Fibroblast of villous mesenchyme (primary cell): ENCODE data around the gene IRAK1. TPM values are rescaled to one million over a fixed set of nuclear protein-coding genes. Genes with fewer than 3 reads are reported as not detected.

Source experiments
- DNase-seq: peaks from one replicate; pipeline ENCODE4 v3.0.0-alpha.2; 2010; ENCODE audit warnings: low read depth
- H3K4me3 ChIP-seq: 2 replicates; pipeline ENCODE4 v1.5.1; 2011; ENCODE audit warnings: low read depth, mild to moderate bottlenecking, low read length
- total RNA-seq: library from RNA; depleted of rRNA; stranded (reverse); fragments of >200 nt; gene quantifications from 2 replicates; pipeline ENCODE4 v1.2.3, GENCODE V29; 2012
- TF ChIP-seq, protein P1 (sequence below): IDR thresholded peaks from 2 replicates; pipeline ENCODE4 v1.5.1; 2012; ENCODE audit warnings: low read depth, mild to moderate bottlenecking, low read length; ENCODE audit not compliant: insufficient read depth

IRAK1 gene
- total RNA-seq, 1 donor: 62.6 TPM

DNA sequence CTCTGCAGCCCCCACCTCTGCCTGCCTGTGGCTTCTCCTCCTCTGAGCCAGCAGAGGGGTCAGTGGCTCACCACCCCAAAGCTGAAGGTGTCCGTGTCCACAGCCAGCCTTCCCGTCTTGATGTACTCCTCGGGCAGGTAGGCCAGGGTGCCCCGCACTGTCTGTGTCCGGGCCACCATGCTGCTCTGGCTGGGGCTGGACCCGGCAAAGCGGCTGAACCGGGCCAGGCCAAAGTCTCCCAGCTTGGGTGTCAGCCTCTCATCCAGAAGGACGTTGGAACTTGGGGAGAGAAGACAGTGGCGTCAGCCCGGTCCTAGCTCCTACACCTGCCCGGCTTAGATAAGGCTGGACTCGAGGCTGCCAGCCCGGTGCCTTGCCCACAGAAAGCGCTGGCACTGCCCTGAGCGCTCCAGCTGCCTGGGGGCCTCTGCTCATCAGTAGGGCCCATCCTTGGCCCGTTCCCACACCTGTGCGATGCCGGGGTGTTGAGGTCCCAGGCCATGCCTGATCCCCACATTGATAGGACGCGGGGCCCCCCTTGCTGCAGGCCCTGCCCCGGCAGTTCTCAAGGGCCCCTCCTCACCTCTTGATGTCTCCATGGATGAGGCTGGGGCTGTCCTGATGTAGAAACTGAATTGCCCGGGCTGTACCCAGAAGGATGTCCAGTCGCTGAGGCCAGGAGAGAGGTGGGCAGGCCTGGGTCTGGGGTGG, 3.2 kb downstream of the IRAK1 start:
- TF ChIP-seq, protein P1, sequence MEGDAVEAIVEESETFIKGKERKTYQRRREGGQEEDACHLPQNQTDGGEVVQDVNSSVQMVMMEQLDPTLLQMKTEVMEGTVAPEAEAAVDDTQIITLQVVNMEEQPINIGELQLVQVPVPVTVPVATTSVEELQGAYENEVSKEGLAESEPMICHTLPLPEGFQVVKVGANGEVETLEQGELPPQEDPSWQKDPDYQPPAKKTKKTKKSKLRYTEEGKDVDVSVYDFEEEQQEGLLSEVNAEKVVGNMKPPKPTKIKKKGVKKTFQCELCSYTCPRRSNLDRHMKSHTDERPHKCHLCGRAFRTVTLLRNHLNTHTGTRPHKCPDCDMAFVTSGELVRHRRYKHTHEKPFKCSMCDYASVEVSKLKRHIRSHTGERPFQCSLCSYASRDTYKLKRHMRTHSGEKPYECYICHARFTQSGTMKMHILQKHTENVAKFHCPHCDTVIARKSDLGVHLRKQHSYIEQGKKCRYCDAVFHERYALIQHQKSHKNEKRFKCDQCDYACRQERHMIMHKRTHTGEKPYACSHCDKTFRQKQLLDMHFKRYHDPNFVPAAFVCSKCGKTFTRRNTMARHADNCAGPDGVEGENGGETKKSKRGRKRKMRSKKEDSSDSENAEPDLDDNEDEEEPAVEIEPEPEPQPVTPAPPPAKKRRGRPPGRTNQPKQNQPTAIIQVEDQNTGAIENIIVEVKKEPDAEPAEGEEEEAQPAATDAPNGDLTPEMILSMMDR: no peak
- DNase-seq: no peak
- no peak overlapping the region for H3K4me3 ChIP-seq

DNA sequence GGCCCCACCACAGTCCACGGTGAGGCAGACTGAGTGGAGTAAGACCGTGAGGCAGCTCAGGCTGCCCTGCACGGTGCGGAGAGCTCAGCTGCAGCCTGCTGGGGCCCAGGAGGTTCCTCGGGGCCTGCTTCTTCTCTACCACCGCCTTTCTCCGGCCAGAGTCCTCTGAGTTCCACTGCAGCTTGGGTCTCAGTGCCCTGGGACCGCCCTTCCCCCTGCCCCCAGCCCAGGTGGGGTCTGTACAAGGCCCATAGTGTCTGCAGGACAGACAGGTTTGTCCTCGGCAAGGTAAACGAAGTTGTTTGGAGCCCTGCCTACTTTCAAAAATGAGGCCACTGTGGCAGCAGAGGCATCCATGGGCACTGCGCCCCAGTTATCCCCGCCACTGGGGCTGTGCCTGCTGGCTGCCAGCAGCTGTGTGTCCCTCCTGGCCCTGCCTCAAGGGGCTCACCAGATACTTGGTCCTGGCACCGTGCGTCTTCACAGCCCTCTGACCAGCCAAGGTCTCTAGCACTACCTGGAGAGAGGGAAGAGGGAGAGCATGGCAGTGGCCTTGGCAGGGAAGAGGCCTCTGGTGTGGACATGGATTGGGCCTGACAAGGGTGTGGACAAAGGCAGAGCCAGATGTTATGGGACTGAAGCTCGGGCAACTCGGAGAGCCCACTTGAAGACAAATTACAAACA, 4.0 kb downstream of the IRAK1 start:
- no peak overlapping the region for H3K4me3 ChIP-seq
- TF ChIP-seq, protein P1: no peak
- no peak for DNase-seq

DNA sequence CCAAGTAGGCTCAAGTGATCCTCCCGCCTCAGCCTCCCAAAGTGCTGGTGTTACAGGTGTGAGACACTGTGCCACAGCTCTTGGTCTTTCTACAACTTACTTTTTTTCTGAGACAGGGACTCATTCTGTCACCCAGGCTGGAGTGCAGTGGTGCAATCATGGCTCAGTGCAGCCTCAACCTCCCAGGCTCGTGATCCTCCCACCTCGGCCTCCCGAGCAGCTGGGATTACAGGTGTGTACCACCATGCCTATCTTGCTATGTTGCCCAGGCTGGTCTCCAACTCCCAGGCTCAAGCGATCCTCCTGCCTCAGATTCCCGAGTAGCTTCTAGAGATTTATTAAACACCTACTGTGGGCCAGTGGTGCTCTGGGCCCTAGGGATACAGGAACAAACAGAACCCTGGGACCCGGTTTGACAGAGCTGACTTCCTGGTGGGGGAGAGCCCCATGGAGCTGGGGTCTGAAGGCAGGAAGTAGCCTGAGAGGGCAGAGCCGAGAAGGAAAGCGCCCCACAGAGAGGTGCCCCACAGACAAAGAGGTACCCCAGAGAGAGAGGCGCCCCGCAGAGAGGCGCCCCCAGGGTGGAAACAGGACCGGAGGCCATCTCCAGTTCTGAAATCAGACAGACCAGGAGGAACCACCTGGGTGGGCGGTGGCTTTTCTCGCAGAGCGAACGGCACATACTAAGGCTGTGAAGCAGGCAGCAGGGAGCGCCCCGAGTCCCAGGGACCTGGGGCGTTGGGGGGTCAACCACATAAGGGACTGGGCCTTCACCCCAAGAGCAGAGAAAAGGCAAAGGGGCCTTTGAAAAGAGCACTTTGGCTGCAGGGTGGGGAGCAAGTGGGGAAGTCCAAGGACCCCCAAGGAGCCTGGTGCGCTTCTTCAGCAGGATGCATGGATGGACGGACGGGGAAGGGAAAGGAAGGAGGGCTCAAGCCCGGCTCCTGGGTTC, 5.0 kb downstream of the IRAK1 start:
- no peak for DNase-seq
- TF ChIP-seq, protein P1: no peak
- H3K4me3 ChIP-seq: no peak overlapping the region

DNA sequence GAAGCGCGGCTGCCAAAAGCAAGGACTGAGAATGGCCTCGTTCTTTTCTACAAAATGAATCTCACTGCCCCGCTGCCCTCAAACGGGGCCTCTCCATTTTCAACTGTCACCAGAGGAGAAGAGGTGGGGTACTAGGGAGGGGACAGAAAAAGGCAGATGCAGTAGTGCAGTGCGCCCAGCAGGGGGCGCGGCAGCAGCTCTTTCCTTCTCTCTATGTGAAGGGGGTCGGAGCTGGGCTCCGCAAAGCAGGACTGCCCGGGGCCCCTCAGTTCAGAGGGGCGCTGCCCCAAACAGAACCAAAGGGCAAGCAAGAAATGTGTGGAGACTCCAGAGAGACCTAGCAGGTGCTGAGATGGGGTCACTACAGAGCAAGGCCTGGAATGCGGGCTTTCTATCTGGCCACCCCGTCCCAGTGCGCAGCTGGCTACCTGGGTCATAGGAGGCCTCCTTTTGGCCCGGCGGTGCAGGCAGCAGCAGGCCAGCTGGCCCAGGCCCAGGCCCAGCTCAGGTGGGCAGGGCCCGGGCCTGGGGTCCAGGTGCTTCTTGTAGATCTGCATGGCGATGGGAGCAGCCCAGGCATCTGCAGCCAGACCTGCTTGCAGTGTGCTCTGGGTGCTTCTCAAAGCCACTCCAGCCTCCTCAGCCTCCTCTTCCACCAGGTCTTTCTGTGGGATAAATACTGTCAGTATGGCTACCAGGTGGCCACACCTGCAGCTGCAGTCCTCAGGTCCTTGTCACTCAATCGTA, 5.9 kb downstream of the IRAK1 start:
- TF ChIP-seq, protein P1: peak; percentile 78
- DNase-seq: peak; percentile 31
- no peak overlapping the region for H3K4me3 ChIP-seq

DNA sequence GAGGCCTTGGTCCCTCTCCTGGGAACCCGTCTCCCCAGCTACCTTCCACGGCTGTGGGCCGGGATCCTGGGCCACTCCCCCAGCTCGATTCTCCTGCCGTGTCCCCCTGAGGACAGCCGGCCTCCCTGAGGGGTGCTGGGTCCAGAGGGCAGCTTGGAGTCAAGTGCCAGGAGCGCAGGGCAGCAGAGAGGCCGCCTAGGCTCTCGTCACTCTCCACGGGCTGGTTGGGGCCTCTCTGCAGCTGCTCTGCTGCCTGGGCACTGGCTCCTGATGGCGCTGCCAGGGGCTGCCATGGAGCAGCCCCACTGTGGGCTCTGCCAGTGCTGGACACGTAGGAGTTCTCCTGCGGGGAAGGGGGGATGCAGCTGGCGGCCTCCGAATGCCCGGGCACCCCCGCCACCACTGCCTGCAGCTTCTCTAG, 6.7 kb downstream of the IRAK1 start:
- no peak for DNase-seq
- TF ChIP-seq, protein P1: no peak
- no peak overlapping the region for H3K4me3 ChIP-seq
